Measurements from ENCODE around the gene TLR4.

Gene TLR4

GRCh38 chr9:117704024-117704575, at the start of gene TLR4:
Gene TLR4 (plus strand): TSS chr9:117704403. CDS start chr9:117704473, 70 bp downstream.
- no peaks in the 10 kb centered on the region for H3K9me3 Mint-ChIP-seq
- no peak within 1 kb of the TSS for H3K4me3 Mint-ChIP-seq
- no peaks in the 10 kb centered on the region for H3K27me3 Mint-ChIP-seq
- ATAC-seq (replicated peaks; ENCODE audit: extremely low read depth, poor library complexity, severe bottlenecking) (peak; percentile 49), DNase-seq (ENCODE audit: low spot score in 2 of 2) (no peak)
- H3K4me1 Mint-ChIP-seq = no peaks in the 10 kb centered on the region
- no peak within 1 kb of the TSS for H3K27ac Mint-ChIP-seq (ENCODE audit: low read depth)
- no peaks in the 10 kb centered on the region for H3K36me3 Mint-ChIP-seq (ENCODE audit: insufficient read depth)

- no peaks in the 10 kb centered on the region for H3K36me3 Mint-ChIP-seq (ENCODE audit: insufficient read depth)
- H3K9me3 Mint-ChIP-seq = no peaks in the 10 kb centered on the region
- H3K4me1 Mint-ChIP-seq = no peaks in the 10 kb centered on the region
Measured at GRCh38 chr9:117656002-117656401, 48.2 kb upstream of the TLR4 start.

GRCh38 chr9:117662651-117663050, 41.6 kb upstream of the TLR4 start:
- ATAC-seq (replicated peaks; ENCODE audit: extremely low read depth, poor library complexity, severe bottlenecking) (no peak), DNase-seq (ENCODE audit: low spot score in 2 of 2) (no peak)
- Mint-ChIP-seq H3K36me3 (ENCODE audit: insufficient read depth) (no peaks in the 10 kb centered on the region), H3K9me3 (no peaks in the 10 kb centered on the region), H3K27ac (ENCODE audit: low read depth) (no peak overlapping the region), H3K4me3 (no peak overlapping the region), H3K4me1 (no peaks in the 10 kb centered on the region), H3K27me3 (peaks cover 14% of the 10 kb centered on the region)

More at GRCh38 chr9:117656002-117656401, 48.2 kb upstream of the TLR4 start:
- H3K27me3 Mint-ChIP-seq = peaks cover 4% of the 10 kb centered on the region
- no peak for DNase-seq (ENCODE audit: low spot score in 2 of 2)
- H3K27ac Mint-ChIP-seq (ENCODE audit: low read depth) = no peak overlapping the region
- ATAC-seq (replicated peaks; ENCODE audit: extremely low read depth, poor library complexity, severe bottlenecking) = no peak
- H3K4me3 Mint-ChIP-seq = no peak overlapping the region

- Mint-ChIP-seq H3K36me3 (ENCODE audit: insufficient read depth) (no peaks in the 10 kb centered on the region), H3K27ac (ENCODE audit: low read depth) (no peak overlapping the region)
Measured at GRCh38 chr9:117664419-117664818, 39.8 kb upstream of the TLR4 start.

GRCh38 chr9:117665601-117666385, 38.4 kb upstream of the TLR4 start:
- Mint-ChIP-seq H3K4me3 (no peak overlapping the region), H3K36me3 (ENCODE audit: insufficient read depth) (no peaks in the 10 kb centered on the region), H3K9me3 (no peaks in the 10 kb centered on the region), H3K27me3 (peaks cover 21% of the 10 kb centered on the region), H3K27ac (ENCODE audit: low read depth) (no peak overlapping the region), H3K4me1 (no peaks in the 10 kb centered on the region)
- DNase-seq (ENCODE audit: low spot score in 2 of 2) = no peak
- no peak for ATAC-seq (replicated peaks; ENCODE audit: extremely low read depth, poor library complexity, severe bottlenecking)

More at GRCh38 chr9:117664419-117664818, 39.8 kb upstream of the TLR4 start:
- no peak for DNase-seq (ENCODE audit: low spot score in 2 of 2)
- ATAC-seq (replicated peaks; ENCODE audit: extremely low read depth, poor library complexity, severe bottlenecking) = no peak
- Mint-ChIP-seq H3K9me3 (no peaks in the 10 kb centered on the region), H3K4me3 (no peak overlapping the region), H3K27me3 (peaks cover 21% of the 10 kb centered on the region), H3K4me1 (no peaks in the 10 kb centered on the region)

- ATAC-seq (replicated peaks; ENCODE audit: extremely low read depth, poor library complexity, severe bottlenecking) = no peak
- no peak overlapping the region for H3K4me3 Mint-ChIP-seq
Measured at GRCh38 chr9:117671468-117671867, 32.7 kb upstream of the TLR4 start.

GRCh38 chr9:117672369-117672768, 31.8 kb upstream of the TLR4 start:
- no peak for DNase-seq (ENCODE audit: low spot score in 2 of 2)
- Mint-ChIP-seq H3K4me1 (no peaks in the 10 kb centered on the region), H3K9me3 (peaks cover 13% of the 10 kb centered on the region), H3K36me3 (ENCODE audit: insufficient read depth) (no peaks in the 10 kb centered on the region), H3K4me3 (no peak overlapping the region), H3K27ac (ENCODE audit: low read depth) (no peak overlapping the region), H3K27me3 (peaks cover 7% of the 10 kb centered on the region)
- ATAC-seq (replicated peaks; ENCODE audit: extremely low read depth, poor library complexity, severe bottlenecking) = no peak

More at GRCh38 chr9:117671468-117671867, 32.7 kb upstream of the TLR4 start:
- Mint-ChIP-seq H3K36me3 (ENCODE audit: insufficient read depth) (no peaks in the 10 kb centered on the region), H3K27ac (ENCODE audit: low read depth) (no peak overlapping the region), H3K9me3 (peaks cover 13% of the 10 kb centered on the region), H3K27me3 (peaks cover 7% of the 10 kb centered on the region), H3K4me1 (no peaks in the 10 kb centered on the region)
- no peak for DNase-seq (ENCODE audit: low spot score in 2 of 2)

- Mint-ChIP-seq H3K36me3 (ENCODE audit: insufficient read depth) (no peaks in the 10 kb centered on the region), H3K4me1 (peaks cover 7% of the 10 kb centered on the region), H3K27ac (ENCODE audit: low read depth) (no peak overlapping the region), H3K9me3 (peaks cover 13% of the 10 kb centered on the region), H3K4me3 (no peak overlapping the region), H3K27me3 (no peaks in the 10 kb centered on the region)
- ATAC-seq (replicated peaks; ENCODE audit: extremely low read depth, poor library complexity, severe bottlenecking) (no peak), DNase-seq (ENCODE audit: low spot score in 2 of 2) (no peak)
Measured at GRCh38 chr9:117677572-117677971, 26.6 kb upstream of the TLR4 start.

GRCh38 chr9:117678871-117679270, 25.3 kb upstream of the TLR4 start:
- Mint-ChIP-seq H3K9me3 (peaks cover 7% of the 10 kb centered on the region), H3K36me3 (ENCODE audit: insufficient read depth) (no peaks in the 10 kb centered on the region), H3K4me1 (peaks cover 7% of the 10 kb centered on the region), H3K4me3 (peak overlapping the region; percentile 40), H3K27me3 (no peaks in the 10 kb centered on the region), H3K27ac (ENCODE audit: low read depth) (no peak overlapping the region)
- no peak for ATAC-seq (replicated peaks; ENCODE audit: extremely low read depth, poor library complexity, severe bottlenecking)
- no peak for DNase-seq (ENCODE audit: low spot score in 2 of 2)

GRCh38 chr9:117679416-117679815, 24.8 kb upstream of the TLR4 start:
- ATAC-seq (replicated peaks; ENCODE audit: extremely low read depth, poor library complexity, severe bottlenecking) = no peak
- H3K27ac Mint-ChIP-seq (ENCODE audit: low read depth) = peak overlapping the region; percentile 12
- H3K4me1 Mint-ChIP-seq = peaks cover 7% of the 10 kb centered on the region
- H3K27me3 Mint-ChIP-seq = no peaks in the 10 kb centered on the region
- DNase-seq (ENCODE audit: low spot score in 2 of 2) = no peak
- peak overlapping the region; percentile 40 for H3K4me3 Mint-ChIP-seq
- H3K36me3 Mint-ChIP-seq (ENCODE audit: insufficient read depth) = no peaks in the 10 kb centered on the region
- peaks cover 6% of the 10 kb centered on the region for H3K9me3 Mint-ChIP-seq

- Mint-ChIP-seq H3K36me3 (ENCODE audit: insufficient read depth) (no peaks in the 10 kb centered on the region), H3K27me3 (peaks cover 11% of the 10 kb centered on the region), H3K4me1 (peaks cover 7% of the 10 kb centered on the region), H3K4me3 (no peak overlapping the region), H3K9me3 (no peaks in the 10 kb centered on the region), H3K27ac (ENCODE audit: low read depth) (no peak overlapping the region)
- no peak for DNase-seq (ENCODE audit: low spot score in 2 of 2)
- ATAC-seq (replicated peaks; ENCODE audit: extremely low read depth, poor library complexity, severe bottlenecking) = no peak
Measured at GRCh38 chr9:117681888-117682287, 22.3 kb upstream of the TLR4 start.

- Mint-ChIP-seq H3K27ac (ENCODE audit: low read depth) (no peak overlapping the region), H3K27me3 (peaks cover 11% of the 10 kb centered on the region), H3K36me3 (ENCODE audit: insufficient read depth) (no peaks in the 10 kb centered on the region), H3K4me1 (peaks cover 7% of the 10 kb centered on the region), H3K9me3 (peaks cover 9% of the 10 kb centered on the region), H3K4me3 (no peak overlapping the region)
- no peak for ATAC-seq (replicated peaks; ENCODE audit: extremely low read depth, poor library complexity, severe bottlenecking)
- no peak for DNase-seq (ENCODE audit: low spot score in 2 of 2)
Measured at GRCh38 chr9:117682955-117683710, 21.1 kb upstream of the TLR4 start.
